Stimulated activated CD8-positive, alpha-beta memory T cell treated with anti-CD3 and anti-CD28 coated beads, Interleukin-2, amount 100 ng/mL, for 1 hour (primary cell): ENCODE data around the gene JUN.
A peak's percentile ranks its signal among the peaks of the same experiment; 100 is the strongest.

Experiments
- DNase-seq, 2 donors: peaks; one replicate each; pipeline ENCODE4 v3.0.0-alpha.2; 2020; ENCODE audit warnings: low read depth in 2 of 2

JUN gene

GRCh38 chr1:58783090-58783992 lies 506 bp downstream of the JUN start:
- DNase-seq = peak in 1 of 2 donors; percentile 8

GRCh38 chr1:58782178-58783089 lies 1.4 kb downstream of the JUN start:
- peak; percentile 14 to 22 for DNase-seq

DNA sequence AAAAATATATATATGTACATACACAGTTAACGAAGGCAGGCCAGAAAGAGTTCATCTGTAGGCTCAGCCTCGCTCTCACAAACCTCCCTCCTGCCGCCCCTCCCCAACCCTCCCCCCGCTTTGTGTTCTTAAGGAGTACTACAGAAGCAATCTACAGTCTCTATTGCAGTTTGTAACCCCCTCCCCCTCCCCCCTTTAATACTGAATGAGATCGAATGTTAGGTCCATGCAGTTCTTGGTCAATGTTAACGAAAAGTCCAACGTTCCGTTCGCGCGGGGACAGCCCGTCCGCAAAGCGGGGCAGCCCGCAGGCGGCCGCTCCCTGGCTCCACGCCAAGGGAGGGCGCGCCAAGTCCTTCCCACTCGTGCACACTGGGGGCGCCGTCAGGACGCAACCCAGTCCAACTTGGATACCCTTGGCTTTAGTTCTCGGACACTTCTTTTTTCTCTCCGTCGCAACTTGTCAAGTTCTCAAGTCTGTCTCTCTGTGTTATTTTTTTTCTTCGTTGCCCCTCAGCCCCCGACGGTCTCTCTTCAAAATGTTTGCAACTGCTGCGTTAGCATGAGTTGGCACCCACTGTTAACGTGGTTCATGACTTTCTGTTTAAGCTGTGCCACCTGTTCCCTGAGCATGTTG lies 2.2 kb downstream of the JUN start:
- peak; percentile 13 to 16 for DNase-seq

DNA sequence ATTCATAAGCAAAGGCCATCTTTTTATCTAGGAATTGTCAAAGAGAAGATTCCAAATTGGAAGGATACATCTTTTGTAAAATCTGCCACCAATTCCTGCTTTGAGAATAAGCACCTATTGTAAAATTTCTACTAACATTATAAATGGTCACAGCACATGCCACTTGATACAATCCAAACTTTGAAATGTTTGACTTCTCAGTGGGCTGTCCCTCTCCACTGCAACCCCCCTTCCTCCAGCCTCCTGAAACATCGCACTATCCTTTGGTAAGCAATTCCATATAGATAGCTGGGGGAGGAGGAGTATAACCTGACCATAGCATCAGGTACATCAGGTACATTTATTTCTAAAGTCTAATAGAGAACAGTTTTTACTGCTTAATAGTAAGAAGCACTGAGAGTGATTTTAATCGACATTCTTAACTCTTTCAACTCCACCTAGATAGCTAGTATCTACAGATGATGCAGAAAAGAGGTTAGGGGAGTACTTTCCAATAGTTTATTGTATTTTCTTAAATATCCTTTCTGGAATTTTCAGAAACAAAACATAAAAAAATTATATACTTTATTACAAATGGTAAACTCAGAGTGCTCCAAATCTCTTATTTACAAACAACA lies 2.9 kb downstream of the JUN start:
- no peak for DNase-seq

GRCh38 chr1:58780411-58780810 lies 3.4 kb downstream of the JUN start:
- no peak for DNase-seq

GRCh38 chr1:58779801-58780382 lies 4.0 kb downstream of the JUN start:
- no peak for DNase-seq

DNA sequence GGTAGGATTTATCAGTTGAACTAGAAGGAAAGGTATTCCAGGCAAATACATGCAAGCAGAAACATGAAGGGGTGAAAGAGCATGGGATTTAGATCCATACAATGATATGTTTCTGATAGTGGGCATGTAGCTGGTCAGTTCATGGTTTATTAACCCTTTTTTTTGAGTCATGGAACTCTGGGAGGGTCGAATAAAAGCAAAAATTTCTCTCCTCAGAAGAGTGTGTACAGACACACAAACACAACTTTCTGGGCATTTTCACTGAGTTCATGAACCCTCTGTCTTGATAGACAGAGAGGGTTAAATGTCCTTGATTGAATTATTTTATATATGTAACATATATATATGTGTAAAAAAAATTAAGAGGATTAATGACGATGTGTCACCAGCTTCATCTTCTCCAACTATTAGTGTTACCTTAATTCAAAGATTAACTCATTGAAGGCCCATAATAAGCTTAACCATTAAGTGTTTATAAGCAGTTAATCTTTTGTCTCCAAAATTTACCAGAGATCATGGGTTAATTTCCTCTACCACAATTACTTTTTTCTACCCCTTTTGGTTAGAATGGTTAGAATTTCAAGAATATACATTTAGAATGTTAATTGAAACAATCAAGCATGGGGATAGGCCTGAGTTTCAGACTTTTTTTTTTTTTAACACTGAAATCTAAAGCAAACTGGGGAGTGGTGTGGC lies 4.6 kb downstream of the JUN start:
- DNase-seq = no peak

DNA sequence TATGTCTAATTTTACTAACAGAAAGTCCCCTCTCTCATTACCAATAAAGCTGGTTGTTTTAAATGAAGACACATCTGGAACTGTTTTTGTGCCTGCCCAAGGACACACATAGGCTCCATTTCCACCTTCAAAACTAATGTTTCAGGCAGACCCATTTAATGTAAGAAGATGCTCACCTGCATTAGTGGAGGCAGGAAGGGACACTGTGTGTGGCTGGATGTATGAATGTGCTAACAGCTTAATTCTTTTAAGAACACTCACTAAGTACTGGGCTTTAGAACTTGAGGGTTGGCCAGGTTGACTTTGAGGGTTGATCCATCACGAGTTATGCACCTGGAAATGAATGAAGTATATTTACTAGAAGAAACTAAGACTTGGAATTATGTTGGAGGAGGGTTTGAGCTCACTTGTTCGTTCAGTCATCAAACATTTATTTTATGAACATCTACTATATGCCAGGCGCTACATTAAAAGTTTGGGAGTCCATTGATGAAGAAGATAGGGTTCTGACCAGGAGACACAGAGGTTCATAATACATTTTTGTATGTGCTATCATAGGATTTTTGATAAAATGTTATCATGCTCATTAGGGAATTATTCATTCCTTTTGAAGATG lies 5.4 kb downstream of the JUN start:
- DNase-seq = no peak

- DNase-seq = no peak
Measured at GRCh38 chr1:58774027-58774426, 9.8 kb downstream of the JUN start.

DNA sequence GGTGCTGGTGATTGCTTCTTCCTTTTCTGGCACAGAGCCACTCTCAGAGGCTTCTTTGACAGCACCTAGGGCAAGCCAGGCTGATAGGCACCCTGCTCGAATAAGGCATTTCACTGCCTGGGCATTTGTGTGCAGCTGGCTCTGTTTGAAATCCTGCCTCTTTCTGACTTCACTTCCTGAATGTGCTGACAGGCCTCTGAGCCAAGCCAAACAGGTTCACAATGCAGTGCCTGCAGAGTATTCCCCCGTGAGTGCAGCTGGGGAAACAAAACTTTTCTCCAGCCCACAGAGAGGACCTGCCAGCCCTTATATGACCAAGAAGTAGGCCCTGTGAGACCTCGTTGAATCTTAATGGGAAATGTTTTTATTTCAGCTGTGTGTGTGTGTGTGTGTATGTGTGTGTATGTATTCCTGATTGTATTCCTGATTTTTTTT lies 10.4 kb downstream of the JUN start:
- no peak for DNase-seq

GRCh38 chr1:58769809-58770320 lies 14.0 kb downstream of the JUN start:
- DNase-seq = no peak

GRCh38 chr1:58768971-58769808 lies 14.7 kb downstream of the JUN start:
- DNase-seq = peak in 1 of 2 donors; percentile 35

DNA sequence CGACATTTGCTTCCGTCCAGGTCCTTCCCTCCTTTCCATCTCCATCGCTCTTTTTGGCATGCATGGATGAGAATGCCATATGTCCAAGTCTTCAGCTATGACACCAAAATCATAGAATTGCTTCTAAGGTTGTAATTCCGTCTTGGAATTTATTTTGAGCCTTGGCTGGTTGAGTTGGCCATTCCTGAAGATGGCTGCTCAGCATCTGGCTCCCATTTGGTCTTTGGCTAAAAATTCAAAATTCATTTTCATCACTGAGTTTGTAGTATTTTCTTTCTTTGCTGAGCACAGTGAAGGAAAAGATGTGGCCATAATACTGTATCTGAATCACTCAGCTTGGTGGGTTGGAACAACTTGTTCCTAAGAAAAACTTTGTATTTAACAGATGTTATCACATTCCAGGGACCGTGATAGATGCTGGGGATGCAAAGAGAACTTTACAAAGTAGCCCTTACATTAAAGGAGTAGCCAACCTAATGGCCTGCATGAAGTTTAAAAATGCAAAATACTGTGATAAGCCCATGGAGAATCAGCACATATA lies 15.6 kb downstream of the JUN start:
- DNase-seq = no peak

GRCh38 chr1:58767143-58767542 lies 16.7 kb downstream of the JUN start:
- DNase-seq = no peak

- no peak for DNase-seq
Measured at GRCh38 chr1:58765441-58765840, 18.4 kb downstream of the JUN start.

DNA sequence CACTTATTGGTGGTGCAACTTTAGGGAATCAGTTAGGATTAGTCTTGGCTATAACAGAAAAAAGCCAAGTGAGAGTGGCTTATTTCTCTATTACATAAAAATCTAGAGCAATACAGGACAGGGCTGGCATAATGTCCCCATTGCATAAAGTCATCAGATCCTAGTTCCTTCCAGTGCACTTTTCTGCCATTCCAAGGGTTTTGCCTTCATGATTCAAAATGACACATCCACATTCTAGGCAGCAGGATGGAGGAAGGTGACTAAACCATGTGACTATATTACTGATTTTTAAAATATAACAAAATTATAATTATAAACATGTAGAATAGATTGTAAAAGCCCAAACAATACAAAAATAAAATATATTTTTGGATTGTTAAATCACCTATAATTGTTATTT lies 18.8 kb downstream of the JUN start:
- no peak for DNase-seq

DNA sequence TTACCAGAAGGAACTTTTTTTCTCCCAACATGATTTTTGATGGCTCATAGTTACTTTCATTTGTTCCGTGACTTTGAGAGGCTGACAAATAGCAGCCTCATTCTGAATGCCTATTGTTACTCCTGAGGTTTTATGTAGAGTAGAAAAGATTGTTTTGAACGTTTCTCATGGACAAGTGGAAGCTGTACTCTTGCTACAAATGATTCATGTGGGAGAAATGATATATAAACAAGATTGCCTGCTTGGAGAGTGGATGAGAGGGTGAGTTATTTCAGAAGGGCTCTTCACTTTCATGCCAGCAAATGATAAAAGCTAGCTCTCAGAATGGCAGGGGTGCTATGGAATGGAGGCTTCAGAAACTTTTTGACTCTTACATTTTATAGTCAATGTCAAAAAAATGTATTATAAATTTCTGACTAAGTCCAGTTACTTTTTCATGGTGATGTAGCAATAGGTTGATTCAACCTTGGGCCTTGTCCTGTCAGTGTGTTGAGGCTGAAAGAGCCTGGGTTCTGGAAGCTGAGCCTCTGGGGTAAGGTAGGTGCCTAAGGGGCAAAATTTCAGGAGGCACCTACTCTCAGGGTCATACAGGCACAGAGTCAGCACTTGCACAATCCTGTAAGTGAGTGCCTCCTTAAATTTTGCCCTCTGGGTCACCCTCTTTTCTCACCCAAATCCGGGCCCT lies 19.4 kb downstream of the JUN start:
- no peak for DNase-seq

DNA sequence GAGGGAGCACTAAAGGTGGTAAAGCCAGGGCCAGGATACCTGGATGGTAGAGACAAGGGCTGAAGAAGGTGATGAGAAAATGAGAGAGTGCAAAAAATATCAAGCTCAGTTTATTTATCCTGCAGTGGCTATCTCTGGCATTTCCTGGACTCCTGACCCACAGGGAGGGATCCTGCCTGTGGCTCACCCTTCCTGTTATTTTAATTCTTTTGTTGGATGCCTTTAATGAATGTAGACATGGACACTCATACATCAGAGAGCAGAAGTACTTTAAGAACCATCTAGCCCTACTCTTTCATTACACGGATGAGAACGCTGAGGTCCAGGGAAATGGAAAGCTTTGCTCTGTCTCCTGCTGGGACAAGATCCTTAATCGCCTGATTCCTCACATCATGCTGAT lies 20.6 kb downstream of the JUN start:
- no peak for DNase-seq
